HG03521 (cell line): Measurements from ENCODE around the gene OSBPL2.

Source experiments
- ATAC-seq: cut with Tn5 transposase; IDR thresholded peaks from one replicate; pipeline ENCODE4 v1.9.1; 2021; ENCODE audit warnings: mild to moderate bottlenecking, moderate library complexity; ENCODE audit not compliant: unreplicated experiment

The OSBPL2 gene

DNA sequence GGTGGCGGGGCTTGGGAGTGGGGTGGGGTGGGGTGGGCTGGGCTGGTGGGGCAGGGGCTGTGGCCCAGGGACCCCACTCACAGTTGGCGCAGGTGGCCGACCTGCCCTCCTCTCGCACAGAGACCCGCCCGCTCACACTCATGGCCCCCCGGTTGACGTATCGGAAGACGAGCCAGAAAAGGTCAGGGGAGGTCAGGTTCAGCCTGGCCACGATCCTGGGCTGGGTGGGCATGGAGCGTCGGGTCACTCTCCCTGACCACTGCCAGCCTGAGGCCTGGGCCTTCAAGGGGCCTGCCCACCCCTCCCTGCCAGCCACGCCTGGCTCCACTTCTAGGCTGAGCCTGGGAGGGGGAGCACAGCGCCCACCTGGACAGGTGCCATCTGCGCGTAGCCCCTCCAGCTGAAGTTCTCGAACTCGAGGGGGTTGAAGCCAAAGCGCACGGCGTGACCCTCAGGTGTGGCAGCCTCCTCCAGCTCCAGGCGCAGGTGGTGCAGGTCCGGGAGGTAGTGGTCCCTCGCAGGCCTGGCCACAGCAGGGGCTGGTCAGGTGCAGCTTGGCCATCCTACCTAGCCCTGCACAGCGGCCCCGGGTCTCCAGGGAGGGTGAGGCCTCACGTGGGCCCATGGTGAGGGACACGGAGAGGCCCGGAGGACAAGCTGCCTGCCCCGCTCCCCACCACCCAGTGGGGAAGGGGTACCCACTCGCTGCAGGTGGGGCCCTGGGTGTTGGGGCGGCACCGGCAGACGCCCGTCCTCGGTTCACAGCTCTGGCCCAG is 95.7 kb downstream of the OSBPL2 start:
- no peak for ATAC-seq

DNA sequence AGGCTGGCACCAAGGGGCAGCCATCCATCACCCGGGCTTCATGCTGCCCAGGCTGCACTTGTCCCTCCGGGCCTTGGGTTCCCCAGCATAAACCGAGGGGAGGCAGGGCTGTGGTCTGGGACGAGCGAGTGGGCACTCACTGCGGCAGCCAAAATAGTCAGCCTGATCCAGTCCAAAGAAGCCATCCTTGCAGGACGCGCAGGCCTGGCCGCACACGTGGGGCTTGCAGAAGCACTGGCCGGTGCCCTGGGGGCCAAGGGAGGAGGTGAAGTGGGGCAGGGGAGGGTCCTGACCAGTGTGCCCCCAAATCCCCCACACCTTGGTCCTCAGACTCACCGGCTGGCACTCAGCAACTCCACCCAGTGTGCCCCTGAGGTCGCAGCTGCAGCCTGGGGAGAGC is 96.6 kb downstream of the OSBPL2 start:
- ATAC-seq, result no peak

DNA sequence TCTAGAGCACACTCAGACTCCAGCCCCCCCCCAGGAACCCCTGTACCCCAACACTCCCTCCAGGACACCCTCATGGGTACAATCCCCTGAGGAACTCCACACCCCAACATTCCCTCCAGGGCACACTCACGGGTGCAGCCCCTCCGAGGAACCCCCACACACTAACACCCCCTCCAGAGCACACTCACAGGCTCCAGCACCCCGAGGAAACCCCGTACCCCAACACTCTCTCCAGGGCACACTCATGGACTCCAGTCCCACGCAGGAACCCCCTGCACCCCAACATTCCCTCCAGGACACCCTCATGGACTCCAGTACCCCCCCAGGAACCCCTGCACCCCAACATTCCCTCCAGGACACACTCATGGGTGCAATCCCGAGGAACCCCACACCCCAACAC is 97.2 kb downstream of the OSBPL2 start:
- no peak for ATAC-seq

DNA sequence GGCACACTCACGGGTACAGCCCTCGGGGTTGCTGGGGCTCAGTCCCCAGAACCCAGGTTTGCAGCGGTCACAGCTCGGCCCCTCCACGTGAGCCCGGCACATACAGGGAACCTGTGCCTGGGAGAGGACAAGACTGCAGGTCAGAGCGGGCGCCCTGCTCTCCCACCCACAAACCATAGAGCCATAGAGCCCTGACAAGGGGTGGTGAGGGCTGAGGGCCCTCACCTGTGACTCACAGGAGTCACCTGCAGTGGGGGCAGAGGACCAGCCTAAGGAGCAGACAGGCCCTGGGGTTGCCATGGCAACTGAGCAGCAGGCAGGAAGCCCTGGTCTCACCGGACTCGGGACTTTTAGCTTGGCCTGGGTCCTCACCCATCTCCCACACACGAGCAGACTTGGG is 98.0 kb downstream of the OSBPL2 start:
- no peak for ATAC-seq

DNA sequence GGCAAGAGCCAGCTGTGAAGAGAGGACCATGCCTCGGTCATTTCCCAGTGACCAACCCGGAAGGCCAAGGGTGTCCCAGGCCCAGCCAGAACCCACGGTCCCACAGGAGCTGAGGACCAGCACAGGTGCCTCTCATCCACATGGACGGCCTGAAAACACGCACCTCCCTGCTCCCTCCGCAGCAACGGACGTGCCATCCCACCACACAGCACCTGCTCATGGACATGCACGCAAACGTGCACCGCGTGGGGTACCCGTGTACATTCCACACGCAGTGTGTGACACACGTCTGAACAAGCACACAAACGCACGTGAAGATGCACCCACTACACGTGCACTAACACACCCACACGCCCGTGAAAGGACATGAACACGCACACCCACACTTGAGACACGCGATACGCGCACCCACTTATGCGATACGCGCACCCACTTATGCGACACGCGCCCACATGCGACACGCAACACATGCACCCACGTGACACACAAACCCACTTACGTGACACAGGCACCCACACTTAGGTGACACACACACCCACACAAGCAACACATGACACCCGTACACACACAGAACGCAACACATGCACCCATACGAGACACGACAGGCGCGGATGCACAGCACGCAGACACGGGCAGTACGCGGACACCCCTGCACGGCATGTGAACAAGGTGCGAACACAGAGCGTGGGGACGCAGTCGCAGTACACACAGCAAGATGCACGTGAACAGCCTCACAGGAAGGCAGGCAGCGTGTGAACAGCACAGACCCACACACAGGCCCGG is 98.6 kb downstream of the OSBPL2 start:
- ATAC-seq, result no peak

DNA sequence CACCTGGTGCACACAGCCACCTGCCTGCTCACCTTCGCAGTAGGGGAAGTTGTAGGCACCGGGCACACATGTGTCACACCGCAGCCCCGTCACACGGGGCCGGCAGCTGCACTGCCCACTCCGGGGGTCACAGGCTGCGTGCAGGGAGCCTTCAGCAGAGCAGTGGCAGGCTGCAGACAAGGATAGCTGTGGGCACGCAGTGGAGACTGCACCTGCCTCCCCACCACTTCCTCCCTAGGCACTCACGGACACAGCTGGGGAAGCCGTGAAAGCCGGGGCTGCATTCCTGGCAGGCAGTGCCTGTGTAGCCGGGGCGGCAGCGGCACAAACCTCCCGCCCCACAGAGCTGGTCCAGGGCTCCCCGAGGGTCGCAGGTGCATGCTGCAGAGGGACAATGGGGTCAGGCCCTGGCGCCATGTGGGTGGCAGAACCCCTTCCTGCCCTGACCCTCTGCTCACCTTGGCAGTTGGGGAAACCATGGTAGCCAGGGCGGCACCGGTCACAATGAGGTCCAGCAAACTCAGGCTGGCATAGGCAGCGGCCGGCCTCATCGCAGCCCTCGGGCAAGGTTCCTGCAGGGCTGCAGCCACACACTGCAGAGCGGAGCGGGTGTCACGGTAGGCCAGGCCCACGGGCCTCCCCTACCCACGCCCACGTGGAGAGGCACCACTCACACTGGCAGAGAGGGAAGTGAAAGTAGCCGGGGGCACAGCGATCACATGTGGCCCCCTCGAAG is 99.4 kb downstream of the OSBPL2 start:
- no peak for ATAC-seq

DNA sequence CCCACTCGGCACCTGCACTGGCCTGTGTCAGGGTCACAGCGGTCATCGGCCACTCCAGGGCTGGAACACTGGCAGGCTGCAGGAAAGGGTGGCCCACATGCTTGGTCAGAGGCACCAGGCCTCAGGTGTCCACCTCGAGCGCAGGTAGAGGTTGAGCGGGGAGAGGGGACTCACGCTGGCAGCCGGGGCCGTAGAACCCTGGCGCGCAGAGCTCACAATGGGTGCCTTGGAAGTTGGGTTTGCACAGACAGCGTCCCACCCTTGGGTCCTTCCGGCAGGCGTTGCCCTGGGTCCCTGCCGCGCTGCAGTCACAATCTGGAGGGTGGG is 99.9 kb downstream of the OSBPL2 start:
- ATAC-seq, result no peak

DNA sequence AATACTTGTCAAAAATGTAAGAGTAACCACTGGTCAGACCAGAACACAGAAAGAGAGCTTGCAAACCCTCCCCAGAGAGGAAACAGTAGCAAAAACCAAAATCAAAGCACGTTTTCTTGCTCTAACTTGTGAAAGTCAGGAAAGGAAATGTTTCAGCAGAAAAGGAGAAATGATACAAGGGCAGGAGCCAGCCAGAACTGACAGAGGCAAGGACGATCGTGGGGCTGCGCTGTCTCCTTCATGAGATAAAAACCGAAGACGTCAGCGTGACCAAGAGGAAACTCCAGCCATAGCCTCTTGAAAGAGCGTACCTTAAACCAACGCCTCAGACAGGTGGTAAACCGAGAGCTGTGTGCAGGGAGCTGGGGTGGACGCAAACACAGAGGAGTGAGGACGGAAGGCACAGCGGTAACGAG is 101.3 kb downstream of the OSBPL2 start:
- ATAC-seq, result peak; percentile 50

DNA sequence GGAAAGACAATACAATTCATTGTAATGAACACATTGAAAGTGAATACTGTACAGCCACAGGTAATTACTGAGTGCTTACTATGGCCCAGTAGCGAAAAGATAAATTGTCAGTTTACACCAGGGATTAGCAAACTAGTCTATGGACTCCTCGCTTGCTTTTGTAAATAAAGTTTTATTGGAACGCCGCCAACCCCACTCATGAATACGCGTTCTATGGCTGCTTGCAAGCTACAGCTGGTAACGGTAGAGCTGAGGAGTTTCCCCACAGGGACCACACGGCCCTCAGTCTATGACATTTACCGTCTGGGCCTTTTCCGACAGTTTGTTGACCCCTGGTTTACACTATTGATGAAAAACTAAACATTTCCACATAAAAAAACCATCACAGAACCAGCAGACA is 104.6 kb downstream of the OSBPL2 start:
- ATAC-seq, result no peak

DNA sequence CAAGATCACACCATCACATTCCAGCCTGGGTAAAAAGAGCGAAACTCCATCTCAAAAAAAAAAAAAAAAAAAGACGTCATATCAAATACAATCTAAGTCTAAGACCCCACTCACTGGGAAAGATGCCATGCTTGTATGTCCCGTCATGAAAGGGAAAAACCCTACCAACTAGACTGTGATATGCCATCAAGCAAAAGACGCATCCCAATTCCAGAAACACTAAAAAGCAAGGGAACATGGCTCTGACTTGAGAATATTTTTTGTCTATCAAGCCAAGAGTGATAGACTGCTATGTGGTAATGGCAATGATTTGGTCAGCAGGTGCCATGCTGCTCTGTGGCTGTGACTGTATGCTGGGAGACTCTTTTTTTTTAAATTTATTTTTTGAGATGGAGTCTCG is 105.8 kb downstream of the OSBPL2 start:
- ATAC-seq, result no peak

DNA sequence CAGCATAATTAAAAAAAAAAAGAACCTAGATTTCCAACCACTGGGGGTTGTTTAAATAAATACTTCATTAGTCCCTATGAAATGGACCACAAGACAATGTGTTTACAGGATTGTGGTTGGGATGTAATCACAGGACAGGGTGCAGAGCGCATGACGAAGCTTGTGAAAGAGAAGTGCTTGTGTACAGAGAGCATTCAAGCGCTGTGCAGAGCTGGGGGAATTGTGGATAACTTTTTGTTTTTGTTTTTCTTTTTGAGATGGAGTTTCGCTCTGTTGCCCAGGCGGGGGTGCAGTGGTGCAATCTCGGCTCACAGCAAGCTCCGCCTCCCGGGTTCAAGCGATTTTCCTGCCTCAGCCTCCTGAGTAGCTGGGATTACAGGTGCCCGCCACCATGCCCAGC is 106.5 kb downstream of the OSBPL2 start:
- no peak for ATAC-seq
